Measurements from ENCODE around the gene LPAR3.

- TF ChIP-seq CTCF (IDR thresholded peaks at IDR 0.05), result no peak
- TF ChIP-seq EZH2 (IDR thresholded peaks at IDR 0.05; ENCODE audit: borderline replicate concordance, insufficient read depth, low read depth, low read length, poor library complexity, severe bottlenecking), result no peak
Observed at GRCh38 chr1:84873366-84873765, 19.6 kb downstream of the LPAR3 start.

All from B cell (primary cell).